HG02763 (cell line): ENCODE measurements around the gene OR7C2.

ENCODE experiments used
- ATAC-seq: cut with Tn5 transposase; IDR thresholded peaks from one replicate; pipeline ENCODE4 v1.9.1; 2021; ENCODE audit warnings: mild to moderate bottlenecking, moderate library complexity; ENCODE audit not compliant: unreplicated experiment

OR7C2 gene

DNA sequence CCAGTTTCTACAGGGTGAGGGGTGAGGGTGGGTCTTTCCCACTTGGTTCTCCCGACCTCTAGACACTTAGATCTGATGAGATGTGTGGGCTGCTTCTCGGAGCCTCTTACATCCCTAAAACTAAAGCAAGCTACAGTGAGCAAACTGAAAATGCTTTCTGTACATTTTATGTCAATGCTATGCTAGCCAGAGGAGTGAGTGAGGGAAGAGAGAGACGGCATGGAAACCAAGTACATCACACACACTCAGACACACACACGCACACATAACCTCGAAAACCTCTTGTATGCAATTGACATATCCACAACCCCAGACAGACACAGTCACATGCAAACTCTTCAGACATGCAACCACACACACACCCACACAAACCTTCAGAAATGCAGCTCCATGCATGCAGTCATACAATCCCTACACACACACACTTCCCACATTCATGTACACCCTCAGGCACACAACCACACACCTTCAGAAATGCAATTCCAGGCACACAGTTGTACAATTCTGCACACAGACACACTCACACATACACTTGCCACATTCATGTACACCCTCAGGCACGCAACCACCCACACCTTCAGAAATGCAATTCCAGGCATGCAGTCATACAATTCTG lies 37.0 kb downstream of the OR7C2 start:
- no peak for ATAC-seq

- no peak for ATAC-seq
Observed at GRCh38 chr19:14979476-14980255, 38.4 kb downstream of the OR7C2 start, which contains the start of gene SLC1A6. Gene SLC1A6 (minus strand): TSS chr19:14979864. CDS start chr19:14972910, 6,954 bp downstream.

DNA sequence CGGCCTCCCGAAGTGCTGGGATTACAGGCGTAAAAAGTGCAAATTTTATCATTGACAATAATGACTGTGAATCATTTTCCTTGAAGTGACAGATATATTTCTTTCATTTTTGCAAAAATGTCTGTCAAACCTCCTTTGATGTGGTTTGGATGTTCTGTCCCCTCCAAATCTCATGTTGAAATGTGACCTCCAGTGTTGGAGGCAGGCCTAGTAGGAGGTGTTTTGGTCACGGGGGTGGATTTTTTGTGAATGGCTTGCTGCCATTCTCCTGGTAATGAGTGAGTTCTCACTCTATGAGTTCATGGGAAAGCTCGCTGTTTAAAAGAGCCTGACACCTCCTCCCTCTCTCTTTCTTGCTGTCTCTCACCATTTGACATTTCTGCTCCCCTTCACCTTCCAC lies 43.8 kb downstream of the OR7C2 start:
- no peak for ATAC-seq
